HG02588 (cell line): Measurements from ENCODE around the gene FBLN1.
"Not testable (repeated sequence)": the region's sequence is repeated elsewhere in the genome, so short reads cannot be mapped to it uniquely, and the experiment has no call there.

Source experiments
- ATAC-seq: cut with Tn5 transposase; IDR thresholded peaks from one replicate; pipeline ENCODE4 v1.9.1; 2021; ENCODE audit warnings: mild to moderate bottlenecking, moderate library complexity; ENCODE audit not compliant: unreplicated experiment

Gene FBLN1

GRCh38 chr22:45502215-45503049, at the start of gene FBLN1:
FBLN1 (plus strand) TSS chr22:45502883; CDS start chr22:45502986, 103 bp downstream.
- ATAC-seq, result no peak

- ATAC-seq, result no peak
Observed at GRCh38 chr22:45453764-45454163, 48.9 kb upstream of the FBLN1 start.

- ATAC-seq, result no peak
Observed at GRCh38 chr22:45454275-45454674, 48.4 kb upstream of the FBLN1 start.

GRCh38 chr22:45455212-45455611, 47.5 kb upstream of the FBLN1 start:
- no peak for ATAC-seq

GRCh38 chr22:45455621-45456020, 47.1 kb upstream of the FBLN1 start:
- no peak for ATAC-seq

- ATAC-seq, result no peak
Observed at GRCh38 chr22:45456811-45457210, 45.9 kb upstream of the FBLN1 start.

- ATAC-seq, result no peak
Observed at GRCh38 chr22:45458532-45458931, 44.2 kb upstream of the FBLN1 start.

GRCh38 chr22:45459235-45459634, 43.4 kb upstream of the FBLN1 start:
- no peak for ATAC-seq

GRCh38 chr22:45460288-45461109, 42.2 kb upstream of the FBLN1 start:
- ATAC-seq, result no peak

GRCh38 chr22:45462034-45462655, 40.5 kb upstream of the FBLN1 start:
- ATAC-seq, result no peak

- not testable (repeated sequence) for ATAC-seq
Observed at GRCh38 chr22:45463691-45464090, 39.0 kb upstream of the FBLN1 start.

- ATAC-seq, result no peak
Observed at GRCh38 chr22:45465633-45466032, 37.0 kb upstream of the FBLN1 start.

- no peak for ATAC-seq
Observed at GRCh38 chr22:45468872-45469271, 33.8 kb upstream of the FBLN1 start.

GRCh38 chr22:45469281-45470073, 33.2 kb upstream of the FBLN1 start:
- ATAC-seq, result no peak

GRCh38 chr22:45470871-45471270, 31.8 kb upstream of the FBLN1 start:
- ATAC-seq, result no peak

- no peak for ATAC-seq
Observed at GRCh38 chr22:45472426-45472825, 30.3 kb upstream of the FBLN1 start.

GRCh38 chr22:45473626-45474237, 29.0 kb upstream of the FBLN1 start:
- ATAC-seq, result no peak

- ATAC-seq, result no peak
Observed at GRCh38 chr22:45475063-45475747, 27.5 kb upstream of the FBLN1 start.

GRCh38 chr22:45475851-45476514, 26.7 kb upstream of the FBLN1 start:
- no peak for ATAC-seq
